PC-3 (cell line): ENCODE data around the gene AUTS2.

Experiments used
- CTCF ChIP-seq: fragments of 300-600 bp; sonication (generic); conservative IDR thresholded peaks from 2 replicates; pipeline ENCODE4 v1.5.1; 2017; ENCODE audit warnings: antibody characterized with exemption, low read depth, mild to moderate bottlenecking, low read length
- EZH2 ChIP-seq: fragments of 300-600 bp; sonication (generic); IDR thresholded peaks from one replicate; pipeline ENCODE4 v1.6.1; 2017; ENCODE audit warnings: antibody characterized with exemption, mild to moderate bottlenecking, low read length; ENCODE audit not compliant: unreplicated experiment
- EZH2phosphoT487 ChIP-seq: fragments of 300-600 bp; sonication (generic); IDR thresholded peaks from 2 replicates; pipeline ENCODE4 v1.6.1; 2018; ENCODE audit warnings: mild to moderate bottlenecking, antibody characterized with exemption, low read length, borderline replicate concordance

- no peak for TF ChIP-seq CTCF
- TF ChIP-seq EZH2phosphoT487: no peak
- no peak for TF ChIP-seq EZH2
These were observed 673.4 kb downstream of the AUTS2 start for GRCh38 chr7:70271617-70272081.
